Fibroblast of mammary gland (primary cell): ENCODE results near the gene KCNA5.

ENCODE experiments used
- DNase-seq: peaks from one replicate; pipeline ENCODE4 v3.0.0-alpha.2; 2010; ENCODE audit warnings: low read depth
- H3K4me3 ChIP-seq: 2 replicates; pipeline ENCODE4 v1.5.1; 2011; ENCODE audit warnings: low read depth, mild to moderate bottlenecking, low read length, moderate library complexity; ENCODE audit not compliant: control insufficient read depth
- CTCF ChIP-seq: conservative IDR thresholded peaks from 2 replicates; pipeline ENCODE4 v1.5.1; 2011; ENCODE audit warnings: low read depth, low read length, inconsistent platforms; ENCODE audit not compliant: control insufficient read depth, insufficient read depth

The KCNA5 gene

GRCh38 chr12:5087831-5088554, 44.3 kb downstream of the KCNA5 start:
- no peak overlapping the region for H3K4me3 ChIP-seq
- no peak for TF ChIP-seq CTCF
- no peak for DNase-seq

- peak; percentile 25 for DNase-seq
Observed at GRCh38 chr12:5088586-5089264, 45.0 kb downstream of the KCNA5 start.

GRCh38 chr12:5094551-5094950, 50.9 kb downstream of the KCNA5 start:
- no peak for DNase-seq
- no peak for TF ChIP-seq CTCF
- H3K4me3 ChIP-seq: no peak overlapping the region

More at GRCh38 chr12:5088586-5089264, 45.0 kb downstream of the KCNA5 start:
- no peak overlapping the region for H3K4me3 ChIP-seq
- no peak for TF ChIP-seq CTCF

GRCh38 chr12:5094986-5095385, 51.3 kb downstream of the KCNA5 start:
- no peak for DNase-seq
- no peak overlapping the region for H3K4me3 ChIP-seq
- TF ChIP-seq CTCF: no peak
